ENCODE measurements around the gene PEX5. TPM values are rescaled to one million over a fixed set of nuclear protein-coding genes. Genes with fewer than 3 reads are reported as not detected.

Gene PEX5
- total RNA-seq, 2 donors from 2014 or later, result 73.5 to 106 TPM

GRCh38 chr12:7217475-7218069 is 28.1 kb downstream of the PEX5 start:
- Mint-ChIP-seq H3K9me3 (peaks cover 28% of the 10 kb centered on the region), H3K4me1 (peaks cover 7% of the 10 kb centered on the region), H3K27me3 (ENCODE audit: insufficient read depth) (no peaks in the 10 kb centered on the region), H3K36me3 (ENCODE audit: low read depth) (peaks cover 19% of the 10 kb centered on the region), H3K4me3 (no peak overlapping the region), H3K27ac (no peak overlapping the region)
- Histone ChIP-seq H3K4me3 (ENCODE audit: low read length) (no peak overlapping the region), H3K9ac (ENCODE audit: extremely low read depth, low read length, poor library complexity, severe bottlenecking) (no peak overlapping the region), H3K36me3 (ENCODE audit: control insufficient read depth, insufficient read depth, low read length) (peaks cover 3% of the 10 kb centered on the region), H3K4me1 (ENCODE audit: control insufficient read depth, insufficient read depth, low read length) (no peaks in the 10 kb centered on the region), H3K9me3 (ENCODE audit: control insufficient read depth, low read length) (peaks cover 15% of the 10 kb centered on the region), H3K27ac (ENCODE audit: low read depth, low read length) (no peak overlapping the region), H3K27me3 (ENCODE audit: control insufficient read depth, insufficient read depth, low read length, poor library complexity, severe bottlenecking) (no peaks in the 10 kb centered on the region)
- WGBS, 2 experiments (ENCODE audit: insufficient coverage in 1 of 2, insufficient read length in 1 of 2), result 87 to 92% methylated on average over 4 to 7 of the region's 7 CpGs
- DNase-seq, result no peak
- TF ChIP-seq CTCF (conservative IDR thresholded peaks at IDR 0.05), result no peak

- Histone ChIP-seq H3K4me1 (ENCODE audit: control insufficient read depth, insufficient read depth, low read length) (no peaks in the 10 kb centered on the region), H3K9ac (ENCODE audit: extremely low read depth, low read length, poor library complexity, severe bottlenecking) (no peak overlapping the region), H3K27ac (ENCODE audit: low read depth, low read length) (no peak overlapping the region), H3K4me3 (ENCODE audit: low read length) (peak overlapping the region; percentile 1), H3K27me3 (ENCODE audit: control insufficient read depth, insufficient read depth, low read length, poor library complexity, severe bottlenecking) (no peaks in the 10 kb centered on the region), H3K9me3 (ENCODE audit: control insufficient read depth, low read length) (peaks cover 23% of the 10 kb centered on the region), H3K36me3 (ENCODE audit: control insufficient read depth, insufficient read depth, low read length) (no peaks in the 10 kb centered on the region)
- H3K4me3 Mint-ChIP-seq, result no peak overlapping the region
- H3K9me3 Mint-ChIP-seq, result peaks cover 28% of the 10 kb centered on the region
- H3K27me3 Mint-ChIP-seq (ENCODE audit: insufficient read depth), result no peaks in the 10 kb centered on the region
- peak; percentile 100 for TF ChIP-seq CTCF (conservative IDR thresholded peaks at IDR 0.05)
- H3K36me3 Mint-ChIP-seq (ENCODE audit: low read depth), result peaks cover 9% of the 10 kb centered on the region
- H3K27ac Mint-ChIP-seq, result no peak overlapping the region
- peak; percentile 91 for DNase-seq
- peaks cover 7% of the 10 kb centered on the region for H3K4me1 Mint-ChIP-seq
- WGBS, 2 experiments (ENCODE audit: insufficient coverage in 1 of 2, insufficient read length in 1 of 2), result 17 to 27% methylated on average over 2 to 3 of the region's 3 CpGs
These were observed 30.2 kb downstream of the PEX5 start for GRCh38 chr12:7219599-7220243.

- H3K36me3 Mint-ChIP-seq (ENCODE audit: low read depth), result peaks cover 2% of the 10 kb centered on the region
- Histone ChIP-seq H3K9ac (ENCODE audit: extremely low read depth, low read length, poor library complexity, severe bottlenecking) (no peak overlapping the region), H3K4me1 (ENCODE audit: control insufficient read depth, insufficient read depth, low read length) (no peaks in the 10 kb centered on the region), H3K9me3 (ENCODE audit: control insufficient read depth, low read length) (peaks cover 14% of the 10 kb centered on the region), H3K27me3 (ENCODE audit: control insufficient read depth, insufficient read depth, low read length, poor library complexity, severe bottlenecking) (no peaks in the 10 kb centered on the region), H3K36me3 (ENCODE audit: control insufficient read depth, insufficient read depth, low read length) (no peaks in the 10 kb centered on the region), H3K27ac (ENCODE audit: low read depth, low read length) (no peak overlapping the region), H3K4me3 (ENCODE audit: low read length) (no peak overlapping the region)
- H3K4me3 Mint-ChIP-seq, result no peak overlapping the region
- no peak overlapping the region for H3K27ac Mint-ChIP-seq
- WGBS, 2 experiments (ENCODE audit: insufficient coverage in 1 of 2, insufficient read length in 1 of 2), result 95% methylated on average over 1 of the region's 1 CpG; no CpG with 5 or more reads in 1 of the 2 experiments
- H3K4me1 Mint-ChIP-seq, result peaks cover 7% of the 10 kb centered on the region
- H3K9me3 Mint-ChIP-seq, result peaks cover 24% of the 10 kb centered on the region
- no peak for TF ChIP-seq CTCF (conservative IDR thresholded peaks at IDR 0.05)
- no peak for DNase-seq
- no peaks in the 10 kb centered on the region for H3K27me3 Mint-ChIP-seq (ENCODE audit: insufficient read depth)
These were observed 32.0 kb downstream of the PEX5 start for GRCh38 chr12:7221486-7221885.

All from endodermal cell (in vitro differentiated cells).